ENCODE data around the gene TINAGL1.
"Not testable (repeated sequence)": the region's sequence is repeated elsewhere in the genome, so short reads cannot be mapped to it uniquely, and the experiment has no call there.

Gene TINAGL1

DNA sequence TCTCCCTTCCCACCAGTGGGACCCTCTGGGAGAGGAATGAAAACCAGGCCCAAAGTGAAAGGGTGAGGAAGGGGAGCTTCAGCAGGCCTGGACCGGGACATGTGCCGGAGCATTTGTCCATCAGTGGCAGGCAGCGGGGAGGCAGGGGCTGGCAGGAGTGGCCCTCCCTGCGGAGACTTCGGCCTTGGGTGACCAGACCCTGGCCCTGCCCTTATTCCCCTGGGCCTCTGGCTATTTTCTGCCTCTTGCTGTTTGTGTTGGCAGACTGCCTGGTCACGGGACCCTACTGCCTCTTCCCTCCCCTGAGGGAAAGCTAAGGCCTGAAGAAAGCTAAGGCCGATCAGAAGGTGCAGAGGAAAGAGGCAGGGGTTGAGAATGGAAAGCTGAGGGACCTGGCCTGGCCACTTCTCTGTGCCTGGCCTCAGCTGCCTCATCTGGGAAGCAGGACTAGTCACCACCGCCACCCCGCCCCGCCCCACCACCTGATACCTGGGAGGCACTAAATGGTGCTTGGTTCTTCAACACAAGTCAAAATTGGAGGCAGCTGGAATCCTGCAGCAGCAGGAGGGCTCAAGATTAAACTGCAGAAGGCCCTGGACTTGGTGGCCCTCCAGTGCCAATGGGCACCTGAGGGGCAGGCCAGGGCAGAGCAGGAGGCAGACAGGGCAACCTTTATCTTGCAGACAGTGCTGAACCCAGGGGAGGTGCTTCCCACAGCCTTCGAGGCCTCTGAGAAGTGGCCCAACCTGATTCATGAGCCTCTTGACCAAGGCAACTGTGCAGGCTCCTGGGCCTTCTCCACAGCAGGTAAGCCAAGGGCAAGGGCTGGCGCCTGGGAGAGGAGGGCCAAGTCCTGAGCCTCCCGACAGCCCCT lies 7.9 kb downstream of the TINAGL1 start:
- DNase-seq, result no peak

DNA sequence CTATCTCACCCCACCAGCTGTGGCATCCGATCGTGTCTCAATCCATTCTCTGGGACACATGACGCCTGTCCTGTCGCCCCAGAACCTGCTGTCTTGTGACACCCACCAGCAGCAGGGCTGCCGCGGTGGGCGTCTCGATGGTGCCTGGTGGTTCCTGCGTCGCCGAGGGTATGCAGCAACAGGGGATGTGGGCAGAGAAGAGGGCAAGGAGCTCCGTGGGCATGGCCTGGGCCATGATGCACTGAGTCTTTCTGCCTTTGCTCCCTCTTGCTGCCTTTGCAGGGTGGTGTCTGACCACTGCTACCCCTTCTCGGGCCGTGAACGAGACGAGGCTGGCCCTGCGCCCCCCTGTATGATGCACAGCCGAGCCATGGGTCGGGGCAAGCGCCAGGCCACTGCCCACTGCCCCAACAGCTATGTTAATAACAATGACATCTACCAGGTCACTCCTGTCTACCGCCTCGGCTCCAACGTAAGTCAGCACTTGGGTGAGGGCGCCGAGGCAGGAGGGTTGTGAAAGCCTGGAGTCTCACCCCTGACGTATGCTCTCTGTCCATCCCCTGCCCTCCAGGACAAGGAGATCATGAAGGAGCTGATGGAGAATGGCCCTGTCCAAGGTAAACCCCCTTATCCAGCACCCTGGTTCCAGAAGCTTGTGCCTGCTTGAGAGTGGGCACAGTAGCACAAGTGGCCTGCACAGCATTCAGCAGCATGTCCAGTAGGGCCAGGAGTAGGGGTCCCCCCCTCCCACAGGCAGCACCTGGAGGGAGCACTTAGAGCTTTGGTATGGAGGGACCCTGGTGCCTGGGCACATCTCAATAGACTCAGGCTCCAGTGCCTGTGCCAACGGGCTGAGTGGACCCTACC lies 8.8 kb downstream of the TINAGL1 start:
- DNase-seq, result no peak

DNA sequence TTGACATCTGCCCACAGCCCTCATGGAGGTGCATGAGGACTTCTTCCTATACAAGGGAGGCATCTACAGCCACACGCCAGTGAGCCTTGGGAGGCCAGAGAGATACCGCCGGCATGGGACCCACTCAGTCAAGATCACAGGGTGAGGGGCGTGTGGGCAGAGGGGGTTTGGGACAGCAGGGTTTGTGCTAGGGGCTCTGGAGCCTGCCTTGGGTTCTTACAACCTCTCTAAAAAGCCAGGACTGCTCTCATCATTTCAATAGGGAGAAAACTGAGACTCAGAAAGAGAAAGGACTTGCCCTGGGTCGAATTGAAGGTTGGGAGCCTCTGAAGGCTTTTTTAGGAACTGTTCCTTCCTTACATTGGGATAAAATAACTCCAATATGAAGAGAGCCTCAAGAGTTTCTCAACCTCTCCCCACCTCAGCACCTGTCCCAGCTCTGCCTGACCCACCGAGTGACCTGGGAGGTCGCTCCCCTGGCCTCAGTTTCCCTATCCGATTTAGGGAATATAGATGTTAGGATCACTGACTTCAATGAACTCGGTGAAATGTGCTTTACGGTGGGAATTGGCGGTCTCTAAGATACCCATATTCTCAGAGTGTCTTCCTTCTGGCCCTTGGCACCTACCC lies 9.5 kb downstream of the TINAGL1 start:
- no peak for DNase-seq

DNA sequence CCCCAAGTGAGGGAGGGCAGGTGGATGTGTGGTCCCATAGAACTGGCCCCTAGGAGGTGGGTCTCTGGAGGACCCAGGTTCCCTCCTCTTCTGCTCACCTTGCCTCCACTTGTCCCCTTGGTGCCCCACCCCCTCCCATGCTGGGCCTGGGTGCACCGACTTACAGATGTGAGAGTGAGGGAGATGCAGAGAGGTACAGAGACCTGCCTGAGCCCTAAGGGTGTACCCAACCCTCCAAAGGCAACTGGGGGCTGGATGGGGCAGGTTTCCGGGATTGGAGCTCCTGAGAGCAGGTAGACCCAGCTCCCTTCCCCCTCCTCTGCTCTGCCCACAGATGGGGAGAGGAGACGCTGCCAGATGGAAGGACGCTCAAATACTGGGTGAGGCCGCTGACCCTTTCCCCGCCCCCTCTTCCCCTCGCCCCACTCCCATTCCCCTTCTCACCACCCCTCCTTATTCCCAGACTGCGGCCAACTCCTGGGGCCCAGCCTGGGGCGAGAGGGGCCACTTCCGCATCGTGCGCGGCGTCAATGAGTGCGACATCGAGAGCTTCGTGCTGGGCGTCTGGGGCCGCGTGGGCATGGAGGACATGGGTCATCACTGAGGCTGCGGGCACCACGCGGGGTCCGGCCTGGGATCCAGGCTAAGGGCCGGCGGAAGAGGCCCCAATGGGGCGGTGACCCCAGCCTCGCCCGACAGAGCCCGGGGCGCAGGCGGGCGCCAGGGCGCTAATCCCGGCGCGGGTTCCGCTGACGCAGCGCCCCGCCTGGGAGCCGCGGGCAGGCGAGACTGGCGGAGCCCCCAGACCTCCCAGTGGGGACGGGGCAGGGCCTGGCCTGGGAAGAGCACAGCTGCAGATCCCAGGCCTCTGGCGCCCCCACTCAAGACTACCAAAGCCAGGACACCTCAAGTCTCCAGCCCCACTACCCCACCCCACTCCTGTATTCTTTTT lies 10.3 kb downstream of the TINAGL1 start:
- DNase-seq, result no peak

DNA sequence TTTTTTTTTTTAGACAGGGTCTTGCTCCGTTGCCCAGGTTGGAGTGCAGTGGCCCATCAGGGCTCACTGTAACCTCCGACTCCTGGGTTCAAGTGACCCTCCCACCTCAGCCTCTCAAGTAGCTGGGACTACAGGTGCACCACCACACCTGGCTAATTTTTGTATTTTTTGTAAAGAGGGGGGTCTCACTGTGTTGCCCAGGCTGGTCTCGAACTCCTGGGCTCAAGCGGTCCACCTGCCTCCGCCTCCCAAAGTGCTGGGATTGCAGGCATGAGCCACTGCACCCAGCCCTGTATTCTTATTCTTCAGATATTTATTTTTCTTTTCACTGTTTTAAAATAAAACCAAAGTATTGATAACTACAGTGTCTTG lies 11.0 kb downstream of the TINAGL1 start:
- DNase-seq, result not testable (repeated sequence)

DNA sequence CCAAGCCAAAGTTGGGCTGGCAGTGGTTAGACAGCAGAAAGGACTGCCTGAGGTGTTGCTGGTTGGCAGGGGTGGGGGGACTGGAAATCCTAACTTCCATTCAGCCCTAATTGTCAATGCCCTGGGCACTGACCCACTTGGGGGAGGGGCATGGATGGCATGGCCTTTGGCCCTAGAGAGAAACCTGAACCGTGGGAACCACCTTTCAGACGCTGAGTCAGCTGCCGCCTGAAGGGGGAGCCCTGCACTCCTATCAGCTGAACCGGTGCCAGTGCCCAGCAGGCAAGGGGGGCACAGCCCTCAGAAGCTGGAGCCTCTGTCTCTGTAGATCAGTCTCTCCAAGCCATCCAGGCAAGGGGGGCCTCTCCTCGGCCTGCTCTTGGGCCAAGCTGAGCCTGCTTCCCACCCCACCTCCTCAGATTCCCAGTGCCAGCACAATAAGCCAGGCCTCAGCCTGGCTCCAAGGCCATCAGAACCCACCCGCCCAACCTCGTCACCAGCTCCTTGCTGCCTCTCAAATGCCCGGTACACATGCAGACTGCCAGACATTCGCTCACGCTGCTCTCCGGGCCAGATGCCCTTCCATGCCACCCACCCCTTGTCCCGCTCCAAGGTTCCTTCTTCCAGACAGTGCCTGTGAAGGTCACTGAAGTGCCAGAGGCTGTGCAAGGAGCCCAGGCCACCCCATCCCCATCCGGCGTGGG lies 11.6 kb downstream of the TINAGL1 start:
- peak; percentile 27 for DNase-seq

DNA sequence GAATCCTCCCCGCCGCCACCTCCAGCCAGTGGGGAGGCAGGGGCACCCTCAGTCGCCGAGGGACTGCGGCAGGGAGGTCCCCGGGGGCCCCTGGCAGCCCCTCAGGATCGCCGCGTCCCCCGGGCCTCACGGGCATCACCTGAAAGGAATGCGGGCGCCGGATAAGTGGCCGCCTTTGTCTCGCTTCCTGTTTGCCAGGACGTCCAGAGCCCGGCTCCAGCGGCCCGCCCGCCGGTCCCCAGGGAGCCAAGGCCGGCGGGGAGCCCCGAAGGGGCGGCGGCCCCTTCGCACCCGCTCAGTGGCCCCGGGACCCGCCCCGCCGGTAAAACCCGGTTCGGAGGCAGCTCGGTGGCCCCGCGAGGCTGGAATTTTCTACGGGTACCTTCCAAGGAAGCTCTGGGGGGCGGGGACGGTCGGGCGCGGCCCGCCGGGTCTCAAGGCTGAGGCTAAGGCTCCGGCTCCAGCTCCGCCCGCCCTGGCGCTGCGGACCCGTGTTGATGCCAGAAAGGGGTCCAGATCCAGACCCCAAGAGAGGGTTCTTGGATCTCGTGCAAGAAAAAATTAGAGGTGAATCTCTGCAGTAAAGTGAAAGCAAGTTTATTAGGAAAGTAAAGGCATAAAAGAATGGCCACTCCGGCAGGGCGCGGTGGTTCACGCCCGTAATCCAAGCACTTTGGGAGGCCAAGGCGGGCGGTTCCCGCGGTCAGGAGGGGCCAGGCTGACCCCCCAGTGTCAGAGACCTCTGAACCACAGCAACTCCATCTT lies 12.6 kb downstream of the TINAGL1 start:
- no peak for DNase-seq

DNA sequence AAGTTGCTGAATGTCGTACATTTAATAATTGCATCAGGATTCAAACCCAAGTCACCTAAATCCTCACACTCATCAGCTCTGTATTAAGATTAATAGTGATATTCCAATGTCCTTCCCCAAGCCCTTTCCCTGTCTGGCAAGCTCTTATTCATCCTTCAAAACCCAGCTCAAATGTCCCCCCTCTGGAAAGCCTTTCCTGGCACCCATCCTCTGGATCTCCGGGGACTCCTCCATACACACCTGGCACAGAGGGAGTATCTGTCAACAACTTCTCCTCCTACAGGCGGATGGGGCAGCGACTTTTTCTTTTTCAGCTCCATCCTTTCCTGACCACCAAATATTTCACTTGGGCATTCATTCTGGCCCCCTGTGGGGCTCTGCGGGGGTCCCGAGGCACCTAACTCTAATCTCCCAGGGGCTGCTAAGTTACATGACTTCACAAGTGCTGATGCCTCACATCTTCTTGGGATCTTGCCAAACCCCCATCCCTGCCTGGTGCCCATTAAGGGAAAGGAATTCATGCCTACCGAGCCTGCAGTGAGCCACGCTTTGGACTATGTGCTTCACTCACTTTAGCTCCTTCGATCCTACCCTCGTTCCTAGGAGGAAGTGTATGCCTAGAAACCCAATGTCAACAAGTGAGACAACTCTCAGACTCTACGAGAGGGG lies 15.2 kb downstream of the TINAGL1 start:
- no peak for DNase-seq

DNA sequence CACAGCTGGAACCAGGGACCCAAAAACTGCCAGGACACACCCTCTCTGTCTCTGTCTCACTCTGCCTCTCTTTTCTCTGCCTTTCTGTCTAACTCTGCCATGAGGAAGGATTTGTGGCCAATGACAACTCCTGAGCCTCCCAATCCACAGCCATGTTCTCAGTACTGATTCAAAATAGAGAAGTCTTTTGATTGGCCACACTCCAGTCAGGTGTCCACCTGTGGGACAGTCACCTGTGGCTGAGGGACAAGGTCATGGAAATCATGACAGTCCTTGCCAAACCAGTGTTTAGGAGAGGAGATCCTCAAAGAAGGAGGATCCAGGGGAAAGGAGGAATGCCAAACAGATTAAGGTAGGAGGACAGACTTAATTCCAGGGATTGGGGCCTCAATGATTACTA lies 15.8 kb downstream of the TINAGL1 start:
- no peak for DNase-seq

DNA sequence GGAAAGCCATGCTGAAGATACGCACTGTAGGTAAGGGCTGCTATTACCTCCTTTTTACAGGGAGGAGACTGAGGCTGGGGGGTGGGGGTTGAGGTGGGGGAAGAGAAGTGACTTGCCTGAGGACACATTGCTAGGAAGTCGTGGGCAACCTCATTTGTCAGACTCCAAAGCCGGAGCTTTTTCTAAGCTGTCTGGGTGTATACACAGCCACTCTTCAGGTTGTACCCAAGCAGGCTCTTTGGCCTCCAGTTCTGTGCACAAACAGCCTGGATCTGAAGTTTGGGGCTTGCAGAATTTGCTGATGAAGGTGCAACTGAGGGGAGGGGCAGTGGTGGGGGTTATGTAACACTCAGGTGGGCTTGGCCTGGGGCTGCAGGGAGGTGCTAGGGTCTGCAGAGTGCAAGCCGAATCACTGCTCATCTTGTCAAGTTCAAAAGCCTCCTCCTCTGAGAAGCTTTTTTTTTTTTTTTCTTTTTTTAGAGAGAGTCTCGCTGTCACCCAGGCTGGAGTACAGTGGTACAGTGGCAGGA lies 16.9 kb downstream of the TINAGL1 start:
- DNase-seq, result no peak

DNA sequence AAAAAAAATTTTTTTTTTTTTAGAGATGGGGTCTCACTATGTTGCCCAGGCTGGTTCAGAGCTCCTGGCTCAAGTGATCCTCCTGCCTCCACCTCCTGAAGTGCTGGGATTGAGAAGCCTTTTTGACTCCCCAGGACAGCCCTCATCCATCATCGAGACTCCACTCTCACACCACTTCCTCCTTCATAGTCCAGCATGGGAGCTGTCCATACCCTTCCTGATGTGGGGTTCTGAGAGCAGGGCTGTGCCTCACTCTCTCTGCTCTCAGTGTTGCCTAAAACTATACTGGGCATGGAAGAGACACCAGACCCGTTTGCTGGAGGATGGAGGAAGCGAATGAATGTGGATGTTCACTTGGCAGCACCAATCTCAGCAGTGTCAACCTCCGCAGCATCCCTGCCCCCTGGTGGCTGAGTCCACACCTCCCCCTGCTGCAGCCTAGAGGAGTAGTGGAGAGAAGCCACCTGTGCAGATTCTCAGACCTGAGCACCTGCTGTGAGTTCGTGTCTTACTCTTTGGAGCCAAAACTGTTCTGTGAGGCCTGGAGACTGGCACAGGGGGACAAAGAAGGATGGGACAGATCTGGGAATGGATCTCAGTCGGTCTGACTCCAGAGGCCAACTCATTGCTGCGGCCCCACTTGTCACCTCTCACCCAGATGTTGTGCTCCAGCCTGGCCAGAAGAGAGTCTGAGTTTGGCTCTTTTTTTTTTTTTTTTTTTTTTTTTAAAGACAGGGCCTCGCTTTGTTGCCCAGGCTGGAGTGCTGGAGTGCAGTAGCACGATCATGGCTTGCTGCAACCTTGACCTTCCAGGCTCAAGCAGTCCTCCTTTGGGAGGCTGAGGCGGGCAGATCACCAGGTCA lies 17.7 kb downstream of the TINAGL1 start:
- peak; percentile 76 for DNase-seq

DNA sequence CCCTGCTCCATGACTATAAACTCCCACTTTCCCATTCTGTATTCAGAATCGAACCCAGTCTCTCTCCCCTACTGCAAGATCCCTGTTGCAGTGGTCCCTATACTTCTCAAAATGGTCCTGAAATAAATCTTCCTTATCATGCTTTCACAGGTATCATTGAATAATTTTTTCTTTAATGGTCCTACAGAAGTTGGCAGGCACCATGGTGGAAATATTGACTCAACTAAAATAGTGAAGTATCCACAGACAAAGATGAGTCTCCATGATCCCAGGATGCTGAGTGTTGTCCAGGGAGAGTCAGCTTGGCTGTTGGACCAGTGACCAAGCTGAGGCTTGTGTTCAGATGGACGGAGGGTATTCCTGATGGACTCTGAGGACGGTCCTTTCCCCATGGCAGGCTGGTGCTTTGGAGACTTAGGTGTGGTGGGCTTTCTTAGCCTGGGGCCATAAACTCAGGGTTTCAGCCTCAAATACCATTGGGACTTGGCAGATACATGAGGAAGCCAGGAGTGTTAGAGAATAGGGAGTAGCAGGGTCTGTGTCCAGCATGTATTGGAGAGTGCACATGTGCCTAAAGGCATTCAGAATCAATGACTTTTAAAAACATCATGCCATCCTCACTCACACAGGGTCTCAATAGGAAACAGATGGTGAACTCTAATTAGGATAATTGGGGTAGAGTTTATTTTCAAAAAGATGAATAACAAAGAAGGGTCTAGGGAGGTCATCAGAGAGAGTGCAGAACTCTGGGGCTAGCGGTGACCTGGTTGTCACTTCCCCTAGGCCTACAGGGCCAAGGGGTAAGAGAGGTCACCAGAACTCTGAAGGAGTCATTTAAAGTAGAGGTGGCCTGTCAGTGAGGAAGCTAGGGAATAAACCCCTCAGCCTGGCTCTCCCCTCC lies 19.8 kb downstream of the TINAGL1 start:
- peak; percentile 38 for DNase-seq

DNA sequence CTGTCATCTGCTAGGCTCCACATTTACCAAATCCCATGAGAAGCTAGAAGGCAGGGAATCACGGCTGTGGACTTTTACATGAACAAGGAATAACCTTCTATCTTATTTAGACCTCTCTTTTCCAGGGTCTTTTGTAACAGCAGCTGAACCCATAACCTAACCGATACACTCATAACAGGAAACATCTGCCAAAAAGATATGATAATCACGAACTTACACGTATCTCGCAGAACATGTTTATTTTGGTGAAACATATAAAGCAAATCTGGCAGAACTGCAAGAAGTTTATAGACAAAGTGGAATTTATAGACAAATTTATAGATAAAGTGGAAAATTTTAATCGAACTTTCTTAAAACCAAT lies 20.4 kb downstream of the TINAGL1 start:
- DNase-seq, result no peak

DNA sequence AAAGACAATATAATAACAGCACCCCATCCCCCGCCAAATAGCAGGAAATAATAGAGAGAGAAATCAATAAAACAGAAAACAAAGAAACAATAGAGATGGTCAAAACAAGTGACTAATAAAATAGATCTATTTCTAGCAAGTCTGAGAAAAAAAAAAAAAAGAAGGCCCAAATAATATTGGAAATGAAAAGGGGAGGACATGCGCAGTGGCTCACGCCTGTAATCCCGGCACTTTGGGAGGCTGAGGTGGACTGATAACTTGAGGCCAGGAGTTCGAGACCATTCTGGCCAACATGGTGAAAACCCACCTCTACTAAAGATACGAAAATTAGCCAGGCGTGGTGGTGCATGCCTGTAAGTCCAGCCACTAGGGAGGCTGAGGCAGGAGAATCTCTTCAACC lies 22.7 kb downstream of the TINAGL1 start:
- DNase-seq, result no peak

DNA sequence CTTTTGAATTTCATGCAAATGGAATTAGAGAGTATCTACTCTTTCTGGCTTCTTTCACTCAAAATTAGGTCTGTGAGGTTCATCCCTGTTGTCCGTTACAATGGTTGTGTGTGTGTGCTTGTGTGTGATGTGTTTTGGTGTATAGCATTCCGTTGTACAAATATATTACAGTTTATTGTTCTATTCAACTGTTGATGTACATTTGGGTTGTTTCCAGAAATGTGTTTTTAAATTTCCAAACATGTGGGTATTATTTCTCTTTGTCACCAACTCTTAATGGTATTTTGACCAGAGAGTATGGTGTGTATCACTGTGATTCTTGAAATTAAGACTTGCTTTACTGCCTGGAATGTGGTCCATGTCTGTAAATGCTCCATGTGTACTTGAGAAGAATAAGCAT lies 24.3 kb downstream of the TINAGL1 start:
- no peak for DNase-seq

DNA sequence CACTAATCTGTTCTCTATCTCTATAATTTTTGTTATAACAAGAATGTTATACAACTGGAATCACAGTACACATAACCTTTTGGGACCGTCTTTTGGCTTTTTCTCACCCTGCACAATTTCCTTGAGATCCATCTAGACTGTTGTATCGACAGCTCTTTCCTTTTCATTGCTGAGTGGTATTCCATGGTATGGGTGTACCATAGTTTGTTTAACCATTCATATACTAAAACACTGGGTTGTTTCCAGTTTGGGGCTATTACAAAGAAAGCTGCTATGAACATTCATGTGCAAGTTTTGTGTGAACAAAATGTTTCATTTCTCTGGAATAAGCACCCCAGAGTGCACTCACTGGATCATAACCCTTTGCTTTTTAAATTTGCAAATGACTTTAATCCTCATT lies 25.8 kb downstream of the TINAGL1 start:
- DNase-seq, result no peak

DNA sequence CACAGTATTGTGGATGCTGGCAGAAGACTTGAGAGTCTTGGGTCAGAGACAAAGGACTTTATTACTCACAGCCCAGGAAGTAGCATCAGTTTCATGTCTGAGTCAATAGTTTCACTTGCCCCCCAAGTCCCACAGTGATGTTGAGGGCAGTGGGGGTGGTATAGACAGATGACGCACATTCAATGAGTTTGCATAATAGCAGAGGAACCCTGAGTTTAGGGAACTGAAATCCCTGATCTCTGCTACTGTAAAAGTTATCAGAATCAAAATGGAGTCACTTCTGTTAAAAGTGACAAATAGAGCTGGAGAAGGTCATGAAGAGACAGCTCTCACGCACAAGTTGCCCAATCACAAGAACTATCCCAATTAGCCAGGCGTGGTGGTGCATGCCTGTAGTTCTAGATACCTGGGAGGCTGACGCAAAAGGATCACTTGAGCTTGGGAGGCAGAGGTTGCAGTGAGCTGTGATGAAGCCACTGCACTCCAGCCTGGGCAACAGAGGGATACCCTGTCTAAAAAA lies 29.7 kb downstream of the TINAGL1 start:
- DNase-seq, result no peak

DNA sequence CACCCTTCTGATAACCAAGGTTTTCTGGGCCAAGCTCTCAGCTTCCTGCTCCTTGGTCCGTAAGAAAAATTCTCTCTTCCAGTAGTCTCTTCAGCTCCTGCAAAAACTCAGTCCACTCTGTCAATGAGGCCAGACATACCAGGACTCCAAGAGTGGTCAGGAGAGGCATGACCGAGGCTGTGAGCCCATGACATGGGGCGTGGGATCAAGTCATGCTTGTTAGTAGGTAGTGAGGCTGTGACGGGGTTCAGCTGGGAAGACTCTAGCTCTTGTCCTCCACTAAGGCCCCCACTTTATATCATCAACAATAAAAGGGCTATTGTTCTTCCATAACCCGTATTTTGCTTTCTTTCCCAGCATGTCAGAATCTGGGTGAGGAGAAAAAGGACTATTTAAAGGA lies 31.0 kb downstream of the TINAGL1 start:
- DNase-seq, result no peak
